Smooth muscle cell of the brain vasculature (primary cell): ENCODE measurements around the gene CASP10.
A peak's percentile ranks its signal among the peaks of the same experiment; 100 is the strongest.
"Not testable (repeated sequence)": the region's sequence is repeated elsewhere in the genome, so short reads cannot be mapped to it uniquely, and the experiment has no call there.

Experiments
- DNase-seq: peaks from one replicate; pipeline ENCODE4 v3.0.0-alpha.2; 2012; ENCODE audit warnings: low read depth, low spot score

CASP10 gene

GRCh38 chr2:201232467-201232815 is 49.5 kb downstream of the CASP10 start:
- no peak for DNase-seq

- DNase-seq: no peak
These were observed 50.4 kb downstream of the CASP10 start for GRCh38 chr2:201233192-201233811.

GRCh38 chr2:201233812-201234662 is 51.1 kb downstream of the CASP10 start:
- no peak for DNase-seq

- DNase-seq: no peak
These were observed 51.8 kb downstream of the CASP10 start for GRCh38 chr2:201234663-201235135.

GRCh38 chr2:201235860-201236811 is 53.2 kb downstream of the CASP10 start:
- DNase-seq: peak; percentile 44

- DNase-seq: no peak
These were observed 54.7 kb downstream of the CASP10 start for GRCh38 chr2:201237486-201238123.

GRCh38 chr2:201239167-201239935 is 56.4 kb downstream of the CASP10 start:
- DNase-seq: not testable (repeated sequence)

- DNase-seq: no peak
These were observed 59.8 kb downstream of the CASP10 start for GRCh38 chr2:201242571-201243277.

- DNase-seq: no peak
These were observed 61.9 kb downstream of the CASP10 start for GRCh38 chr2:201244829-201245228.

- no peak for DNase-seq
These were observed 63.3 kb downstream of the CASP10 start for GRCh38 chr2:201246280-201246679.

- DNase-seq: no peak
These were observed 65.4 kb downstream of the CASP10 start for GRCh38 chr2:201248288-201248844.

- DNase-seq: no peak
These were observed 66.9 kb downstream of the CASP10 start for GRCh38 chr2:201249889-201250288.

GRCh38 chr2:201250741-201251140 is 67.8 kb downstream of the CASP10 start:
- DNase-seq: no peak

GRCh38 chr2:201254081-201254730 is 71.3 kb downstream of the CASP10 start:
- DNase-seq: no peak

- no peak for DNase-seq
These were observed 72.6 kb downstream of the CASP10 start for GRCh38 chr2:201255408-201256033.

GRCh38 chr2:201256082-201256481 is 73.1 kb downstream of the CASP10 start:
- DNase-seq: no peak

- no peak for DNase-seq
These were observed 74.5 kb downstream of the CASP10 start for GRCh38 chr2:201257381-201257955.

GRCh38 chr2:201257956-201258665 is 75.2 kb downstream of the CASP10 start:
- DNase-seq: peak; percentile 62
